Activated effector memory CD4-positive, alpha-beta T cell treated with anti-CD3 and anti-CD28 coated beads, Interleukin-2, amount 50 U/mL, for 16 hours (primary cell): ENCODE results near the gene CUTC.
"Not testable (repeated sequence)": the region's sequence is repeated elsewhere in the genome, so short reads cannot be mapped to it uniquely, and the experiment has no call there.

Source experiments
- DNase-seq: peaks from one replicate; pipeline ENCODE4 v3.0.0-alpha.2; 2020

The CUTC gene

GRCh38 chr10:99732033-99732842 is at the start of gene CUTC, which contains the start of gene COX15:
Gene CUTC, plus strand, starts transcription at chr10:99732234. Its CDS starts 115 bp downstream, at chr10:99732349.
Gene COX15, minus strand, starts transcription at chr10:99732127. Its CDS starts 78 bp downstream, at chr10:99732049.
- DNase-seq = peak; percentile 98

- no peak for DNase-seq
Observed at GRCh38 chr10:99682752-99683151, 49.3 kb upstream of the CUTC start.

GRCh38 chr10:99685597-99685967 is 46.5 kb upstream of the CUTC start:
- no peak for DNase-seq

- no peak for DNase-seq
Observed at GRCh38 chr10:99689461-99689860, 42.6 kb upstream of the CUTC start.

- DNase-seq = no peak
Observed at GRCh38 chr10:99693933-99694583, 38.0 kb upstream of the CUTC start.

GRCh38 chr10:99695761-99696160 is 36.3 kb upstream of the CUTC start:
- no peak for DNase-seq

GRCh38 chr10:99698504-99699080 is 33.4 kb upstream of the CUTC start:
- no peak for DNase-seq

GRCh38 chr10:99700649-99701048 is 31.4 kb upstream of the CUTC start:
- DNase-seq = no peak

GRCh38 chr10:99708428-99709012 is 23.5 kb upstream of the CUTC start:
- no peak for DNase-seq

GRCh38 chr10:99709480-99710229 is 22.4 kb upstream of the CUTC start:
- DNase-seq = no peak

GRCh38 chr10:99711129-99711719 is 20.8 kb upstream of the CUTC start:
- DNase-seq = no peak

GRCh38 chr10:99714446-99714845 is 17.6 kb upstream of the CUTC start:
- no peak for DNase-seq

GRCh38 chr10:99720387-99720786 is 11.6 kb upstream of the CUTC start:
- DNase-seq = no peak

- DNase-seq = no peak
Observed at GRCh38 chr10:99730026-99730425, 2.0 kb upstream of the CUTC start.

- DNase-seq = no peak
Observed at GRCh38 chr10:99731306-99732032, 565 bp upstream of the CUTC start.

GRCh38 chr10:99733366-99733765 is 1.3 kb downstream of the CUTC start:
- no peak for DNase-seq

GRCh38 chr10:99734111-99734510 is 2.1 kb downstream of the CUTC start:
- DNase-seq = not testable (repeated sequence)

- no peak for DNase-seq
Observed at GRCh38 chr10:99740260-99740659, 8.2 kb downstream of the CUTC start.

GRCh38 chr10:99740933-99741559 is 9.0 kb downstream of the CUTC start:
- DNase-seq = no peak

GRCh38 chr10:99742254-99742653 is 10.2 kb downstream of the CUTC start:
- DNase-seq = no peak

GRCh38 chr10:99742701-99743100 is 10.7 kb downstream of the CUTC start:
- DNase-seq = no peak
